Measurements from ENCODE around the gene PITPNC1. TPM values are rescaled to one million over a fixed set of nuclear protein-coding genes. Genes with fewer than 3 reads are reported as not detected.

Gene PITPNC1
- total RNA-seq, 1 experiment from 2014 or later, result 37.5 TPM

- H2AK5ac ChIP-seq (ENCODE audit: insufficient read length, low read length), result no peak overlapping the region
- Mint-ChIP-seq H3K27ac (peak overlapping the region in 1 of 3 experiments; percentile 37; a peak in 1 of 7 replicates), H3K4me3 (no peak overlapping the region), H3K4me1 (peaks cover 6% of the 10 kb centered on the region in 2 experiments), H3K9me3 (peaks cover 3 to 6% of the 10 kb centered on the region in 2 experiments; a peak in 4 of 5 replicates), H3K36me3 (ENCODE audit: insufficient read depth in 1 of 3, low read depth in 3 of 3) (peaks cover 9 to 24% (median 21%) of the 10 kb centered on the region in 3 experiments), H3K27me3 (ENCODE audit: low read depth) (no peaks in the 10 kb centered on the region)
- no peak overlapping the region for H2BK5ac ChIP-seq (ENCODE audit: insufficient read length, low read length)
- no peak overlapping the region for H3T11ph ChIP-seq (ENCODE audit: low read length)
- no peak overlapping the region for H4K91ac ChIP-seq (ENCODE audit: insufficient read length, low read depth, low read length)
- no peak overlapping the region for H2BK120ac ChIP-seq (ENCODE audit: low read depth, low read length, poor library complexity, severe bottlenecking)
- H3K4me2 ChIP-seq (ENCODE audit: insufficient read depth, insufficient read length, low read length), result no peak overlapping the region
- no peak overlapping the region for H3K56ac ChIP-seq (ENCODE audit: insufficient read length, low read depth, low read length)
- H3K79me1 ChIP-seq (ENCODE audit: insufficient read depth, low read depth, low read length, poor library complexity, severe bottlenecking), result no peaks in the 10 kb centered on the region
- no peaks in the 10 kb centered on the region for H3K9me3 ChIP-seq (ENCODE audit: control insufficient read depth, low read depth, low read length)
- no peak overlapping the region for H2BK20ac ChIP-seq (ENCODE audit: low read depth, low read length, poor library complexity, severe bottlenecking)
- H3K14ac ChIP-seq (ENCODE audit: insufficient read depth, low read length), result no peak overlapping the region
- no peaks in the 10 kb centered on the region for H3K23me2 ChIP-seq (ENCODE audit: insufficient read length, low read depth, low read length, poor library complexity, severe bottlenecking)
- H3K27ac ChIP-seq (ENCODE audit: insufficient read length, low read depth, low read length), result no peak overlapping the region
- H2BK15ac ChIP-seq (ENCODE audit: low read depth, low read length), result no peak overlapping the region
- H3K79me2 ChIP-seq (ENCODE audit: insufficient read depth, low read length), result no peaks in the 10 kb centered on the region
- no peaks in the 10 kb centered on the region for H4K20me1 ChIP-seq (ENCODE audit: control insufficient read depth, insufficient read depth, insufficient read length)
- H2AFZ ChIP-seq (ENCODE audit: low read length), result no peak overlapping the region
- no peak for DNase-seq
- no CpG with 5 or more reads among the region's 7 CpGs for WGBS (ENCODE audit: extremely low coverage, insufficient read length, low lambda C conversion rate)
- no peak overlapping the region for H3K4ac ChIP-seq (ENCODE audit: low read depth, low read length)
- H3K18ac ChIP-seq (ENCODE audit: insufficient read length, low read depth, low read length), result no peak overlapping the region
- no peak overlapping the region for H4K8ac ChIP-seq (replicated peaks; ENCODE audit: insufficient read length, low read depth, low read length)
- no peak overlapping the region for H4K5ac ChIP-seq (ENCODE audit: insufficient read length, low read depth, low read length)
- TF ChIP-seq CTCF (conservative IDR thresholded peaks at IDR 0.05), result no peak
- H3K4me1 ChIP-seq (ENCODE audit: insufficient read depth, low read length), result no peaks in the 10 kb centered on the region; the same call in 1 of the 2 replicates
- no peak overlapping the region for H3K9ac ChIP-seq (ENCODE audit: extremely low read depth, insufficient read length, low read length)
- no peak overlapping the region for H2BK12ac ChIP-seq (ENCODE audit: insufficient read length, low read depth, low read length)
- H3K23ac ChIP-seq (ENCODE audit: insufficient read length, low read depth, low read length), result no peak overlapping the region
- H3K27me3 ChIP-seq (ENCODE audit: insufficient read depth, low read length), result no peaks in the 10 kb centered on the region
These were observed 217.2 kb downstream of the PITPNC1 start for GRCh38 chr17:67594115-67594880.

Measured in H9 (cell line).